GM21619 (cell line): Measurements from ENCODE around the gene NDFIP1.
"Not testable (repeated sequence)": the region's sequence is repeated elsewhere in the genome, so short reads cannot be mapped to it uniquely, and the experiment has no call there.

Experiments used
- ATAC-seq: cut with Tn5 transposase; IDR thresholded peaks from one replicate; pipeline ENCODE4 v1.9.1; 2021; ENCODE audit not compliant: unreplicated experiment

NDFIP1 gene

DNA sequence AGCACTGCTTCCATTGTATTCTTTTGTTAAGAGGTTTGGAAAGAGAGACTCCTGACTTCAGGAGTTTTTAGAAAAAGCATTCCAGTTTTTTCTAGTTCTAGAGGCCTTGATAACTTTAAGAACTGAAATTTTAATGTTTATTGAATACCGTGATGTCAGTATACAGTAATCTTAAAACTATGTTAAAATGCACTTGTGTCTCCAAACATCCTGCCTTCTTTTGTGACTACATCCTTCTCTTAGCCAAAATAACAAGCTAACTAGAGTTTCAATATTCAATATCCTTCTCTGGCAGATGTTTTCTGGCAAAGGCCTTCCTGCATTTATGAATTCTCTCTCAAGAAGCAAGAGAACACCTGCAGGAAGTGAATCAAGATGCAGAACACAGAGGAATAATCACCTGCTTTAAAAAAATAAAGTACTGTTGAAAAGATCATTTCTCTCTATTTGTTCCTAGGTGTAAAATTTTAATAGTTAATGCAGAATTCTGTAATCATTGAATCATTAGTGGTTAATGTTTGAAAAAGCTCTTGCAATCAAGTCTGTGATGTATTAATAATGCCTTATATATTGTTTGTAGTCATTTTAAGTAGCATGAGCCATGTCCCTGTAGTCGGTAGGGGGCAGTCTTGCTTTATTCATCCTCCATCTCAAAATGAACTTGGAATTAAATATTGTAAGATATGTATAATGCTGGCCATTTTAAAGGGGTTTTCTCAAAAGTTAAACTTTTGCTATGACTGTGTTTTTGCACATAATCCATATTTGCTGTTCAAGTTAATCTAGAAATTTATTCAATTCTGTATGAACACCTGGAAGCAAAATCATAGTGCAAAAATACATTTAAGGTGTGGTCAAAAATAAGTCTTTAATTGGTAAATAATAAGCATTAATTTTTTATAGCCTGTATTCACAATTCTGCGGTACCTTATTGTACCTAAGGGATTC is 43.1 kb downstream of the NDFIP1 start:
- ATAC-seq, result no peak

DNA sequence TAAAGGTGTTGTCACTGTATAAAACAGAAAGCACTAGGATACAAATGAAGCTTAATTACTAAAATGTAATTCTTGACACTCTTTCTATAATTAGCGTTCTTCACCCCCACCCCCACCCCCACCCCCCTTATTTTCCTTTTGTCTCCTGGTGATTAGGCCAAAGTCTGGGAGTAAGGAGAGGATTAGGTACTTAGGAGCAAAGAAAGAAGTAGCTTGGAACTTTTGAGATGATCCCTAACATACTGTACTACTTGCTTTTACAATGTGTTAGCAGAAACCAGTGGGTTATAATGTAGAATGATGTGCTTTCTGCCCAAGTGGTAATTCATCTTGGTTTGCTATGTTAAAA is 43.8 kb downstream of the NDFIP1 start:
- ATAC-seq, result no peak

- no peak for ATAC-seq
These were observed 45.3 kb downstream of the NDFIP1 start for GRCh38 chr5:142153674-142154448.

DNA sequence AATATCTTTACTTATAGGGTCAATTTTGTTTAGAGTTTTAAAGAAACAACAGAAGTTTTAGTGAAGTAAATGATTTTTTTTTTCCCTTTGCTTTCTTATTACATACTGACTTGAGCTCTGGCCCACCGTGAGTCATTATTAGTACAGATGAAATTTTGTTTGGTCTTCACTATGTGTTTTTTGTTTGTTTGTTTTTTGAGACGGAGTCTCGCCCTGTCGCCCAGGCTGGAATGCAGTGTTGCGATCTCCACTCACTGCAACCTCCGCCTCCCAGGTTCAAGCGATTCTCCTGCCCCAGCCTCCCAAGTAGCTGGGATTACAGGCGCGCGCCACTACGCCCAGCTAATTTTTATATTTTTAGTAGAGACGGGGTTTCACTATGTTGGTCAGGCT is 45.9 kb downstream of the NDFIP1 start:
- ATAC-seq, result not testable (repeated sequence)

DNA sequence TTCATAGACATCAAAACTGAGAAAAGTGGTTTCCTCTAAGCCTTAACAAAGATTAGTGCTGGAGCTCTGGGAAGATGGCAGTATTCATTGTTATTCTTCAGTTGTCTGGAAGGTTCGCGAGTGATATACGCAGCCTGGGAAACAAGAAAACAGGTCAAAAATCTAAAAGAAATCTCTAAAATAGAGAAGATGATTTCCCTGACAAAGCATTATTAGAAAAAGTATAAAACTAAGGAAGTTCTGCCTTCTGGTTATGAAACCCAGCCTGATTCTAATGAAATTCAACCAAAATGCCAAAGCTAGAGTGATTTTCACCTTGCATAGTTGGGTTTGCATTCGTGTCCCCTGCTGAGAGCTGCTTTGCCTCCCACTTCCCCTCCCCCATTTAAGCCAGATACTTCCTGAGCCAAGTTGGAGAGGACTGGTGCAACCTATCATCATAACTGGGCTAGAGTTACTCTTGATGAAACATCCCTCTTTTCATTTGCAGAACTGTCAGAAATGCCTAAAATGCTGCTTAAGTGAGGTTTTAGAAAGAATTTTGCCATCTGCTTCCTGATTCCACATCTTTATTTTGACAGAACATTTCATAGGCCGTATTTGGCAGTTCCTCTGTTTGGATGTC is 48.4 kb downstream of the NDFIP1 start:
- no peak for ATAC-seq

- ATAC-seq, result no peak
These were observed 50.8 kb downstream of the NDFIP1 start for GRCh38 chr5:142159354-142159753.

DNA sequence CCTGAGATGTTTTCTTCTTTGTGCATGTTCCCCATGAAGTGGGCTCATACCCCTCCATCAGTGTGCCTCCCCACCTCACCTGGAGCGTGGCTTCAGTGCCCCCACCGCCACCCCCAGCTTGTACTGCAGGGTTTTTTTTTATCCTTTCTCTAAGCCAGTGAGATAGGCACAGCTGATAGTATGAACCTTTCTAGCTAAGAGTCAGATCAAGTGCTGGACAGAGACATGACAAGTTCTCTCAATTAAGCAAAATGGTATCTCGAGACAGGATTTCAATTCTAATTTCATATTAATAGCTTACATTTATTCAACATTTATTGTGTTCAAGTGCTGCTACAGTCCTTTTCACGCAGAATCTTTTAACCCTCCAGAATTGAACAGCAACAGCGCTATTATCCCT is 55.7 kb downstream of the NDFIP1 start:
- no peak for ATAC-seq

DNA sequence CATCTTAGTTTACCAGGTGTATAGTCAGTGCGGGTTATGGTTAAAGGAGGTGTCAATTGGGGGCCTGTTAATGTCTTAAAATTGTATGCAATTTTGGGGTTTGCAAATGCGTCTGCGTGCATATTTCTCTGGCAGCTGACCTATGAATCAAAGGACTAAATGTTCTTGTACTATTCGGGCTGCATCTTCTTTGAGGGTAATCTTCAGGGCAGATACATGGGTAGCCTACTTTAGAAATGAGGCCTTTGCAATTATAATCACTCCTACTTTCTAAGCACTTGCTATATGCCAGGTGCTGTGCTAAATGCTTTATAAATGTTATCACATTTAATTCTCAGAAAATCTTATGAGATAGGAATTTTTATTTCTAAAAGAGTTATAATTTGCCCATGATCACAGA is 58.2 kb downstream of the NDFIP1 start:
- ATAC-seq, result no peak

GRCh38 chr5:142167458-142167857 is 58.9 kb downstream of the NDFIP1 start:
- ATAC-seq, result no peak

GRCh38 chr5:142168365-142168764 is 59.8 kb downstream of the NDFIP1 start:
- no peak for ATAC-seq

DNA sequence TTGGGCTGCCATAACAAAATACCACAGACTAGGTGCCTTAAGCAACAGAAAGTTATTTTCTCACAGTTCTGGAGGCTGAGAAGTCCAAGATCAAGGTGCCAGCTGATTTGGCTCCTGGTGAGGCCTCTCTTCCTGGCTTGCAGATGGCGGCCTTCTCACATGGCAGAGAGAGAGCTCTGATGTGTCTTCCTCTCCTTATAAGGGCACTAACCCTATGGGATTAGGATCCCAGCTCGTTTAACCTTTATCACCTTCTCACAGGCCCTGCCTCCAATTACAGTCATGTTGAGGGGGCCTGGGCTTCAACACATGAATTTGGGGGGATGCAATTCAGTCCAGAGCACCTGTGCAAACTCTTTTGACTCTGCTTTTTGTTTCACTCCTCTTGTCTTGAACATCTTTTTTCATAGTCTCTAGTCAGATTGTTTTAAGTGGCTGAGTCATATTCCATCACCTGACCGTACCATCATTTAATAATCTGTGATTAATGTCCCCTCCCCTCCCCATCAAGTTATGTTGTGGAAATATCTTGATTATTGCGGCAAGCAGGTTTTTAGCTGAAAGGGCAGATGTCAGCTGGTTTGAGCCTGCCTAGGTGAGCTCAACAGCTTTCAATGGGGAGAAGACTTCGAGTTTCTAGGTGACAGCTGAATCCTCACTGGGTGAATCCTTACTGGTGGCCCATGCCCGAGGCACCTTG is 61.8 kb downstream of the NDFIP1 start:
- ATAC-seq, result no peak

DNA sequence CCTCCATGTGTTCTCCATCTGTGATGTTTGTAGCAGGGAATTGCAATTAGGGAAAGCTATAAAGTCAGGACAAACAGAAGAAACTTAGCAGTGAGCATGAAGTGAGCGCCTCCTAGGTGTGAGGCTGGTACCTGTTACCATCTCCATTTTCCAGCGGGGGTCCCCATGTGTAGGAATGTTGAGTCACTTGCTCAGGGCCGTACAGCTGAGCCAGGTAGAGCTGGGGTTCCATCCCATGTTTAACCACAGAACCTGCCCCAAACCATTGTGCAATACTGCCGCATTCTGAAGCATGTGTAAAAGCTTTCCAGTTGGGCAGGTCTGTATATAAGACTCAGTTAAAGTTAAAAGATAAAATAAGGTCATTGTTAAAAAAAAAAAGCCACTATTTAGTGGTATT is 62.7 kb downstream of the NDFIP1 start:
- no peak for ATAC-seq

DNA sequence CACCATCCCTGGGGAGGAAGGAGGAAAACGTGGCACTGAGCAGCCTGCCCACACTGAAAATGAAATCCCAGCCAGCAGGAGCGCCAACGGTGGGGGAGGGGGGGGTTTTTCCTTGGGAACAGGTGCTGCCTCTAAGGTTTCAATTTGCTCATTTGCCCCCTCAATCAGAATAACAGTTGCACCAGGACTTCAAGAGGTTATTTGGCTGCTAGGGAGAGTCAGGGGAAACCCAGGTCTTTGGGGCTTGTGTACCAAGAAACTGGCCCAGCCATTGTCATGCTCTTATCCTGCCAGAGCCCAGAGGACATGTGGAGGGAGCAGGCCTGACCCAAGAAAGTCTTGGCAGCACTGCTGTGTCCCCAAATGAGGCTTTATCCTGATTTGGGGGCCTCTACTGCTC is 66.5 kb downstream of the NDFIP1 start:
- ATAC-seq, result no peak

DNA sequence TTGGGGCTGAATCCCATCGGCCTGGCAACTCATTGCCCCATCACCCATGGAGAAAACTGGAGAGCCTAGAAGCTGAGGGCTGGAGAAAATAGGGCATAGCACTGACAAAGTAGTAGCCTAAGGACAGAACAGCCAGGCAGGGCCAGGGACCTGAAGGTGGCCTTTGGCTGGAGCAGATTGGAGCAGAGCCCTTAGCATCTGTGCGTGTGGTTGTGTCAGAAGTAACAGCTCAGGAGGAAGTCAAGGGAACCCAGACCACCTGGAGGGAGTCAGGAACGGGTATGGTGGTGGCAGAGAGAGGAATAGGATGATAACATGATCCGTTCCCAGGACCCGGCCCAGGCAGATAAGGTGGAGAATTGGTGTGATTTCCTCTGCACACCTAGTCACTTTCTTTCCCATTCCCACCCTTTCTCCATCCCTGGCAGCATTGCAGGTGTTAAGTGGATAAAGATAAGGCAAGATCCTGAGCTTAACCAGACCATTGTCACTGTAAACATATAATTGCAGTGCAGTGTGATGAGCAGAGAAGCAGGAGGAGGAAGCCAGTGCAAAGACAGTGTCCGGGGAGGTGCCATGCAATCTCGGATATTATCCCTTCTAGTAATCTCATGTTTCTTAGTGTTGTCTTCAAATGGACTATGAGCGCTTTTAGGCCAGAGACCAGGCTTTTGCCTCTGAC is 67.0 kb downstream of the NDFIP1 start:
- no peak for ATAC-seq

DNA sequence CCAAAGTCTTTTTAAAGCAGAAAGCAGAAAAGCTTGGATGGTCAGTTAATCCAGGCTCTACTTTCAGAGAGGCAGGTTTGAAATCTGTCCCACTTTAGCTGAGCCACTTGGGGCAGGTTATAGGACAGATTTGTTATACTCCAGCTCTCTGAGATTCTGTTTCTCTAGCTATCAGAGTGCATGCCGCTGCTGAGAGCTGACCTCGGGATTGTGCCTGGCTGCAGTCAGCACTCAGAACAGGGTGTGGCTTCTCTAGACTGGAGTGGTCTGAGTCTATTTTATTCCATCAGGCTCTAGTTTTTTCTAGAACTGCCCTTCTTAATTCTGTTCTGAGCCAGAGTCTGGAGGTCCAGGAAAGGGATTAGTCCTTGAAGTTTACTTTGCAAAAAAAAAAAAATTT is 67.7 kb downstream of the NDFIP1 start:
- ATAC-seq, result no peak

- no peak for ATAC-seq
These were observed 70.1 kb downstream of the NDFIP1 start for GRCh38 chr5:142178651-142179050.

DNA sequence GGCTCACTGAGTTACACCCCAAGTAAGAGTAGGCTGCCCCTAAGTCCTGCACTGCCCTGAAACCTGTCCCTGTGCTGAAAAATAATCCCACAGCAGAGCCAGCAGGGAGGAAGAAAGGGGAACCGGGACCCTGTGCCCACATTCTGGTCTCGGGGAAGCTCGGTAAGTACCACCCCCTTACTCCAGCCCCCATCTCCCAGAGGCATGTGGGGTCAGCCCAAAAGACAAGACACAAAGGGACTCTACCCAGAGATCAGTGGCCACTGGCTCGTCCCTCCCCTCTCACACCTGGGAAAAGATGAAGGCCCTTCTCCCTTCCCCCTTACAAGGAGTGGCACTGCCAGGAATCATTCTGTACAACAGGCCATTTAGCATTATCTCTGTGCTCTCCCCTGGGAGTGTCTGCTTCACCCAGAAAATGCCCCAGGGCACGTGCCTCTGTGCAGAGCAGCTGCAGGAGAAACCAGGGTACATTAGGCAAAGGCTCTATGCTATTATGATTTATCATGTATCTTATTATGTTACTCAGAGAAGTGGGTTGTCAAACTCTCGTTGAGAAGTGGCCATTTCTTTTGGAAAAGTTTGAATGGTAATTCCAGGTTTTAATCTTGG is 71.3 kb downstream of the NDFIP1 start:
- no peak for ATAC-seq

GRCh38 chr5:142181096-142181495 is 72.5 kb downstream of the NDFIP1 start:
- no peak for ATAC-seq

DNA sequence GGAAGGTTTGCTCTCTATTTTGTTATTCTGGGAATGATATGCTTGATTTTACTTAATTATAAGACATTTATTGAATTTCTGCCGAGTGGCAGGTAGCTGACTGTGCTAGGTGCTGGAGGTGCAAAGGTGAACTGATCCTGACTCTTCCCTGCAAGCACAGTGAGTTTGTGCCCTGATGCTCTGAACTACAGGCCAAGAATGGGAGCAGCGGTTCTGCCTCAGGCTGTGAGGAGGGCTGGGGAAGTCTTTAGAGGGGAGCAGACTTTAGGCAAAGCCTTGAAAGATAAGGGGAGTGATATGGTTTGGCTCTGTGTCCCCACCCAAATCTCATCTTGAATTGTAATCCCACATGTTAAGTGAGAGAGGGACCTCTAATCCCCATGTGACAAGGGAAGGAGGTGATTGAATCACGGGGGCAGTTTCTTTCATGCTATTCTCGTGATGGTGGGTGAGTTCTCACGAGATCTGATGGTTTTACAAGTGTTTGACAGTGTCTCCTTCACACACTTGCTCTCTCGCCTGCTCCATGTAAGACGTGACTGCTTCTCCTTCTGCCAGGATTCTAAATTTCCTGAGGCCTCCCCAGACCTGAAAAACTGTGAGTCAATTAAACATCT is 73.1 kb downstream of the NDFIP1 start:
- ATAC-seq, result no peak

DNA sequence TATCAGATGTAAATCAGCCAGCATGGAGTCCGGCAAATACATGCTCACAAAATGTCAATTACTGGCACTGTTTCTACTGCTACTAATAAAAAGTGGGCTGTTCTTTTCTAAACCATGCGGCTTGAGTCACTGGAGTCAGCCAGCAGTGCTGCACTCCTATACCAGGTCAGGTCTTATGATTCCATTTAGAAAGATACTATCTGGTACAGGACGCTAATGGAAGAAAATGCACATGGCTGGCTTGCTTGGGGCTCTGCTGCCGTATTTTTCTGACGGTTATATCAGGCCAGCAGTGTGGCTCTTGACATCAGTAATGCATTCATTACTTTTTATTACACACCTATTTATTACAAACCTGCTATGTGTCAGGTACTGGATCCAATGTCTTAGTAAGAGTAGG is 74.3 kb downstream of the NDFIP1 start:
- ATAC-seq, result no peak
